Neuronal stem cell (in vitro differentiated cells): ENCODE results near the gene PTH1R.

ENCODE experiments used
- DNase-seq: peaks from one replicate; pipeline ENCODE4 v3.0.0-alpha.2; 2013; ENCODE audit warnings: low spot score
- H2AFZ ChIP-seq: one replicate; pipeline ENCODE4 v1.6.1; 2013; ENCODE audit warnings: mild to moderate bottlenecking, low read length, inconsistent platforms
- H2AK5ac ChIP-seq: 2 replicates; pipeline ENCODE4 v1.6.1; 2013; ENCODE audit warnings: low read depth, mild to moderate bottlenecking, inconsistent platforms, low read length, moderate library complexity, mixed read lengths
- H2BK120ac ChIP-seq: 2 replicates; pipeline ENCODE4 v1.6.1; 2013; ENCODE audit warnings: low read depth, mild to moderate bottlenecking, inconsistent platforms, low read length, moderate library complexity, mixed read lengths
- H2BK12ac ChIP-seq: one replicate; pipeline ENCODE4 v1.6.1; 2013; ENCODE audit warnings: low read length, inconsistent platforms
- H2BK15ac ChIP-seq: 2 replicates; pipeline ENCODE4 v1.6.1; 2013; ENCODE audit warnings: mild to moderate bottlenecking, low read length, inconsistent platforms, mixed read lengths
- H2BK5ac ChIP-seq: one replicate; pipeline ENCODE4 v1.6.1; 2013; ENCODE audit warnings: inconsistent platforms, mild to moderate bottlenecking, low read length, moderate library complexity
- H3K14ac ChIP-seq: one replicate; pipeline ENCODE4 v1.6.1; 2013; ENCODE audit warnings: low read length, inconsistent platforms
- H3K18ac ChIP-seq: 2 replicates; pipeline ENCODE4 v1.6.1; 2013; ENCODE audit warnings: low read length, inconsistent platforms
- H3K23ac ChIP-seq: 2 replicates; pipeline ENCODE4 v1.6.1; 2013; ENCODE audit warnings: low read depth, mild to moderate bottlenecking, mixed read lengths, low read length, inconsistent platforms; ENCODE audit not compliant: poor library complexity
- H3K27ac ChIP-seq: replicated peaks from 3 replicates; pipeline ENCODE4 v1.5.1; 2013; ENCODE audit warnings: low read length, inconsistent platforms
- H3K27me3 ChIP-seq, 3 experiments: 2 replicates each; pipeline ENCODE4 v1.6.1; 2013; ENCODE audit warnings: low read length in 3 of 3, mild to moderate bottlenecking in 2 of 3, inconsistent platforms in 1 of 3, low read depth in 1 of 3, mixed read lengths in 1 of 3, moderate library complexity in 1 of 3; ENCODE audit not compliant: control insufficient read depth in 3 of 3, insufficient read depth in 3 of 3
- H3K36me3 ChIP-seq, 2 donors: replicated peaks in 1 of 2; 2 replicates each; pipeline ENCODE4 v1.6.1; 2013; ENCODE audit warnings: low read length in 2 of 2; ENCODE audit not compliant: control insufficient read depth in 2 of 2, insufficient read depth in 2 of 2
- H3K4ac ChIP-seq: 2 replicates; pipeline ENCODE4 v1.6.1; 2013; ENCODE audit warnings: inconsistent platforms, mild to moderate bottlenecking, low read length, moderate library complexity
- H3K4me1 ChIP-seq, 2 donors: 1 replicate in 1 of 2; 2 replicates in 1 of 2; pipeline ENCODE4 v1.6.1; 2013; ENCODE audit warnings: low read length in 2 of 2, low read depth in 1 of 2; ENCODE audit not compliant: control insufficient read depth in 2 of 2, insufficient read depth in 1 of 2
- H3K4me2 ChIP-seq: one replicate; pipeline ENCODE4 v1.6.1; 2013; ENCODE audit warnings: mild to moderate bottlenecking, low read length, inconsistent platforms; ENCODE audit not compliant: insufficient read depth, poor library complexity, severe bottlenecking
- H3K4me3 ChIP-seq, 2 donors: 2 replicates each; pipeline ENCODE4 v1.5.1; 2013; ENCODE audit warnings: low read length in 2 of 2, mild to moderate bottlenecking in 2 of 2, inconsistent platforms in 1 of 2, moderate library complexity in 1 of 2
- H3K79me1 ChIP-seq: one replicate; pipeline ENCODE4 v1.6.1; 2013; ENCODE audit warnings: low read depth, mild to moderate bottlenecking, inconsistent platforms, low read length, moderate library complexity
- H3K9ac ChIP-seq: one replicate; pipeline ENCODE4 v1.6.1; 2013; ENCODE audit warnings: mild to moderate bottlenecking, low read depth, low read length, inconsistent platforms; ENCODE audit not compliant: poor library complexity
- H3K9me3 ChIP-seq, 2 donors: replicated peaks in 1 of 2; 2 replicates each; pipeline versions ENCODE3 to v1.6.1; 2013; ENCODE audit warnings: low read length in 2 of 2, mild to moderate bottlenecking in 2 of 2, inconsistent platforms in 1 of 2, low read depth in 1 of 2, mixed read lengths in 1 of 2, moderate library complexity in 1 of 2; ENCODE audit not compliant: control insufficient read depth in 2 of 2, insufficient read depth in 1 of 2
- H4K8ac ChIP-seq: one replicate; pipeline ENCODE4 v1.6.1; 2013; ENCODE audit warnings: low read depth, mild to moderate bottlenecking, inconsistent platforms, low read length, moderate library complexity
- H4K91ac ChIP-seq: one replicate; pipeline ENCODE4 v1.6.1; 2013; ENCODE audit warnings: low read length, low read depth, mild to moderate bottlenecking, inconsistent platforms; ENCODE audit not compliant: poor library complexity
- WGBS, 2 donors: extraction: QIAGEN DNeasy Blood & Tissue Kit; methylation state at CpG; one replicate each; pipeline ENCODE4 v1.1.7; 2013; ENCODE audit warnings: missing lambda C conversion rate in 2 of 2, mixed read lengths in 1 of 2; ENCODE audit not compliant: insufficient read length in 2 of 2, insufficient replicate concordance in 1 of 2; ENCODE audit errors: extremely low coverage in 2 of 2; 5-methylcytosine and 5-hydroxymethylcytosine counted together

PTH1R gene

GRCh38 chr3:46916278-46916677 is 38.8 kb downstream of the PTH1R start:
- Histone ChIP-seq H3K14ac (no peak overlapping the region), H2BK5ac (no peak overlapping the region), H2AFZ (no peak overlapping the region), H2AK5ac (no peak overlapping the region), H3K9ac (no peak overlapping the region), H3K23ac (no peak overlapping the region), H3K4me1 (no peaks in the 10 kb centered on the region), H3K36me3 (peaks cover 20 to 61% of the 10 kb centered on the region in 2 donors), H2BK120ac (no peak overlapping the region), H3K27ac (no peak overlapping the region), H3K79me1 (no peaks in the 10 kb centered on the region), H4K8ac (no peak overlapping the region), H3K4me2 (no peak overlapping the region), H3K9me3 (peaks cover 12 to 21% of the 10 kb centered on the region in 2 donors), H4K91ac (no peak overlapping the region), H3K4ac (no peak overlapping the region), H3K4me3 (no peak overlapping the region), H2BK15ac (no peak overlapping the region), H3K27me3 (peaks cover 0 to 2% (median 0%) of the 10 kb centered on the region in 3 experiments), H2BK12ac (no peak overlapping the region), H3K18ac (no peak overlapping the region)
- WGBS, 2 donors = no CpG with 5 or more reads among the region's 1 CpG
- DNase-seq = no peak

GRCh38 chr3:46916799-46917198 is 39.3 kb downstream of the PTH1R start:
- H3K23ac ChIP-seq = no peak overlapping the region
- H3K4me3 ChIP-seq = no peak overlapping the region
- H3K27ac ChIP-seq = no peak overlapping the region
- H3K79me1 ChIP-seq = no peaks in the 10 kb centered on the region
- H3K27me3 ChIP-seq = peaks cover 0 to 2% (median 0%) of the 10 kb centered on the region in 3 experiments
- peaks cover 12 to 21% of the 10 kb centered on the region in 2 donors for H3K9me3 ChIP-seq
- WGBS, 2 donors = no CpG with 5 or more reads among the region's 3 CpGs
- H3K9ac ChIP-seq = no peak overlapping the region
- H4K91ac ChIP-seq = no peak overlapping the region
- DNase-seq = no peak
- H2BK120ac ChIP-seq = no peak overlapping the region
- H3K4ac ChIP-seq = no peak overlapping the region
- H2BK15ac ChIP-seq = no peak overlapping the region
- no peak overlapping the region for H3K18ac ChIP-seq
- no peak overlapping the region for H3K4me2 ChIP-seq
- H3K4me1 ChIP-seq = no peaks in the 10 kb centered on the region
- H2AFZ ChIP-seq = no peak overlapping the region
- H2BK5ac ChIP-seq = no peak overlapping the region
- H3K14ac ChIP-seq = no peak overlapping the region
- peaks cover 25 to 66% of the 10 kb centered on the region in 2 donors for H3K36me3 ChIP-seq
- H2BK12ac ChIP-seq = no peak overlapping the region
- no peak overlapping the region for H2AK5ac ChIP-seq
- H4K8ac ChIP-seq = no peak overlapping the region

GRCh38 chr3:46917257-46917656 is 39.7 kb downstream of the PTH1R start:
- peaks cover 29 to 71% of the 10 kb centered on the region in 2 donors for H3K36me3 ChIP-seq
- no peak overlapping the region for H2BK12ac ChIP-seq
- no peak overlapping the region for H2BK15ac ChIP-seq
- no peak overlapping the region for H4K91ac ChIP-seq
- H4K8ac ChIP-seq = no peak overlapping the region
- no peak overlapping the region for H2BK120ac ChIP-seq
- no peak overlapping the region for H2AFZ ChIP-seq
- no peak overlapping the region for H3K4me3 ChIP-seq
- H3K9ac ChIP-seq = no peak overlapping the region
- DNase-seq = no peak
- H3K4ac ChIP-seq = no peak overlapping the region
- no CpG with 5 or more reads among the region's 3 CpGs for WGBS, 2 donors
- peaks cover 12 to 21% of the 10 kb centered on the region in 2 donors for H3K9me3 ChIP-seq
- peaks cover 0 to 2% (median 0%) of the 10 kb centered on the region in 3 experiments for H3K27me3 ChIP-seq
- H3K18ac ChIP-seq = no peak overlapping the region
- H2BK5ac ChIP-seq = no peak overlapping the region
- no peaks in the 10 kb centered on the region for H3K79me1 ChIP-seq
- no peak overlapping the region for H3K27ac ChIP-seq
- no peak overlapping the region for H2AK5ac ChIP-seq
- H3K4me1 ChIP-seq = no peaks in the 10 kb centered on the region
- H3K4me2 ChIP-seq = no peak overlapping the region
- H3K23ac ChIP-seq = no peak overlapping the region
- no peak overlapping the region for H3K14ac ChIP-seq

GRCh38 chr3:46918202-46918601 is 40.7 kb downstream of the PTH1R start:
- H3K23ac ChIP-seq = no peak overlapping the region
- no peaks in the 10 kb centered on the region for H3K4me1 ChIP-seq
- no peak overlapping the region for H4K8ac ChIP-seq
- H3K27ac ChIP-seq = no peak overlapping the region
- H3K4ac ChIP-seq = no peak overlapping the region
- peaks cover 12 to 21% of the 10 kb centered on the region in 2 donors for H3K9me3 ChIP-seq
- peaks cover 38 to 80% of the 10 kb centered on the region in 2 donors for H3K36me3 ChIP-seq
- H3K27me3 ChIP-seq = peaks cover 0 to 2% (median 0%) of the 10 kb centered on the region in 3 experiments
- H2AFZ ChIP-seq = no peak overlapping the region
- no peak overlapping the region for H2AK5ac ChIP-seq
- no peak for DNase-seq
- no peak overlapping the region for H3K18ac ChIP-seq
- no peak overlapping the region for H2BK12ac ChIP-seq
- no peak overlapping the region for H2BK5ac ChIP-seq
- no peak overlapping the region for H2BK15ac ChIP-seq
- WGBS, 2 donors = no CpG with 5 or more reads among the region's 1 CpG
- H4K91ac ChIP-seq = no peak overlapping the region
- no peak overlapping the region for H3K4me3 ChIP-seq
- H2BK120ac ChIP-seq = no peak overlapping the region
- H3K79me1 ChIP-seq = peaks cover 3% of the 10 kb centered on the region
- no peak overlapping the region for H3K14ac ChIP-seq
- no peak overlapping the region for H3K9ac ChIP-seq
- H3K4me2 ChIP-seq = no peak overlapping the region
